ENCODE measurements around the gene C16orf95. TPM values are rescaled to one million over a fixed set of nuclear protein-coding genes. Genes with fewer than 3 reads are reported as not detected.

The C16orf95 gene
- polyA plus RNA-seq, 1 donor from 2014 or later, result 5.9 TPM

DNA sequence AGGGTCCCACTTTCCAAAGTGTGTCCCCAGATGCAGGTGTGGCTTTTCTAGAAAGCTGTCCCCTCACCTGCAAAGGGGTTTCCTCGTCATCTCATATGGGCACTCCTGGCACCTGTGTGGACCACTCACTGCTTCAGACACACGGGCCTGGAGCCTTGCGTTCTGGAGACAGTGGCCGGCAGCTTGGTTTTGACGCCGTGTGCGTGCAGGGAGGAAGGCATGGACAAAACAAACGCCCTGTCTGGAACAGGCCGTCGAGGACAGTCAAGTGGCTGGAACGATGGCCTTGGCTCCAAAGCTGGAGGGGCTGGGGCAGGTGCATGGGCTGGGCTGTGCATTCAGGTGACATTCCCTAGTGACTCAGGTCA is 13.0 kb upstream of the C16orf95 start:
- H3F3A ChIP-seq (ENCODE audit: insufficient read depth, low read length, poor library complexity, severe bottlenecking), result no peaks in the 10 kb centered on the region
- no peaks in the 10 kb centered on the region for H3K27me3 ChIP-seq (ENCODE audit: insufficient read depth, low read depth, low read length)
- H3K9me3 ChIP-seq (ENCODE audit: low read length), result no peaks in the 10 kb centered on the region
- no peak for TF ChIP-seq SMC3 (conservative IDR thresholded peaks at IDR 0.05; ENCODE audit: poor library complexity)
- TF ChIP-seq, protein P1, sequence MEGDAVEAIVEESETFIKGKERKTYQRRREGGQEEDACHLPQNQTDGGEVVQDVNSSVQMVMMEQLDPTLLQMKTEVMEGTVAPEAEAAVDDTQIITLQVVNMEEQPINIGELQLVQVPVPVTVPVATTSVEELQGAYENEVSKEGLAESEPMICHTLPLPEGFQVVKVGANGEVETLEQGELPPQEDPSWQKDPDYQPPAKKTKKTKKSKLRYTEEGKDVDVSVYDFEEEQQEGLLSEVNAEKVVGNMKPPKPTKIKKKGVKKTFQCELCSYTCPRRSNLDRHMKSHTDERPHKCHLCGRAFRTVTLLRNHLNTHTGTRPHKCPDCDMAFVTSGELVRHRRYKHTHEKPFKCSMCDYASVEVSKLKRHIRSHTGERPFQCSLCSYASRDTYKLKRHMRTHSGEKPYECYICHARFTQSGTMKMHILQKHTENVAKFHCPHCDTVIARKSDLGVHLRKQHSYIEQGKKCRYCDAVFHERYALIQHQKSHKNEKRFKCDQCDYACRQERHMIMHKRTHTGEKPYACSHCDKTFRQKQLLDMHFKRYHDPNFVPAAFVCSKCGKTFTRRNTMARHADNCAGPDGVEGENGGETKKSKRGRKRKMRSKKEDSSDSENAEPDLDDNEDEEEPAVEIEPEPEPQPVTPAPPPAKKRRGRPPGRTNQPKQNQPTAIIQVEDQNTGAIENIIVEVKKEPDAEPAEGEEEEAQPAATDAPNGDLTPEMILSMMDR (IDR thresholded peaks at IDR 0.05; ENCODE audit: poor library complexity, severe bottlenecking), result no peak
- TF ChIP-seq EZH2 (IDR thresholded peaks at IDR 0.05; ENCODE audit: borderline replicate concordance, insufficient read depth, low read length, poor library complexity, severe bottlenecking), result no peak
- no peak for TF ChIP-seq POLR2AphosphoS5 (IDR thresholded peaks at IDR 0.05)
- TF ChIP-seq TAF1 (IDR thresholded peaks at IDR 0.05; ENCODE audit: low read depth), result no peak
- TF ChIP-seq MXI1 (conservative IDR thresholded peaks at IDR 0.05; ENCODE audit: poor library complexity, severe bottlenecking), result no peak
- no peak for TF ChIP-seq RAD21 (conservative IDR thresholded peaks at IDR 0.05)
- no peak for TF ChIP-seq EP300 (conservative IDR thresholded peaks at IDR 0.05; ENCODE audit: poor library complexity, severe bottlenecking)
- TF ChIP-seq, protein P2, sequence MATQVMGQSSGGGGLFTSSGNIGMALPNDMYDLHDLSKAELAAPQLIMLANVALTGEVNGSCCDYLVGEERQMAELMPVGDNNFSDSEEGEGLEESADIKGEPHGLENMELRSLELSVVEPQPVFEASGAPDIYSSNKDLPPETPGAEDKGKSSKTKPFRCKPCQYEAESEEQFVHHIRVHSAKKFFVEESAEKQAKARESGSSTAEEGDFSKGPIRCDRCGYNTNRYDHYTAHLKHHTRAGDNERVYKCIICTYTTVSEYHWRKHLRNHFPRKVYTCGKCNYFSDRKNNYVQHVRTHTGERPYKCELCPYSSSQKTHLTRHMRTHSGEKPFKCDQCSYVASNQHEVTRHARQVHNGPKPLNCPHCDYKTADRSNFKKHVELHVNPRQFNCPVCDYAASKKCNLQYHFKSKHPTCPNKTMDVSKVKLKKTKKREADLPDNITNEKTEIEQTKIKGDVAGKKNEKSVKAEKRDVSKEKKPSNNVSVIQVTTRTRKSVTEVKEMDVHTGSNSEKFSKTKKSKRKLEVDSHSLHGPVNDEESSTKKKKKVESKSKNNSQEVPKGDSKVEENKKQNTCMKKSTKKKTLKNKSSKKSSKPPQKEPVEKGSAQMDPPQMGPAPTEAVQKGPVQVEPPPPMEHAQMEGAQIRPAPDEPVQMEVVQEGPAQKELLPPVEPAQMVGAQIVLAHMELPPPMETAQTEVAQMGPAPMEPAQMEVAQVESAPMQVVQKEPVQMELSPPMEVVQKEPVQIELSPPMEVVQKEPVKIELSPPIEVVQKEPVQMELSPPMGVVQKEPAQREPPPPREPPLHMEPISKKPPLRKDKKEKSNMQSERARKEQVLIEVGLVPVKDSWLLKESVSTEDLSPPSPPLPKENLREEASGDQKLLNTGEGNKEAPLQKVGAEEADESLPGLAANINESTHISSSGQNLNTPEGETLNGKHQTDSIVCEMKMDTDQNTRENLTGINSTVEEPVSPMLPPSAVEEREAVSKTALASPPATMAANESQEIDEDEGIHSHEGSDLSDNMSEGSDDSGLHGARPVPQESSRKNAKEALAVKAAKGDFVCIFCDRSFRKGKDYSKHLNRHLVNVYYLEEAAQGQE (IDR thresholded peaks at IDR 0.05; ENCODE audit: borderline replicate concordance), result no peak
- H3K4me2 ChIP-seq (ENCODE audit: low read length), result no peak overlapping the region
- no peak overlapping the region for H3K9ac ChIP-seq (ENCODE audit: low read length)
- H3K27ac ChIP-seq (ENCODE audit: low read length), result no peak overlapping the region
- H3K36me3 ChIP-seq (ENCODE audit: insufficient read depth, low read length), result no peaks in the 10 kb centered on the region
- no peak overlapping the region for H3K4me3 ChIP-seq (ENCODE audit: low read length)
- no peaks in the 10 kb centered on the region for H3K79me2 ChIP-seq (replicated peaks; ENCODE audit: insufficient read depth, low read length)
- H3K9me2 ChIP-seq (ENCODE audit: insufficient read depth, low read length), result no peaks in the 10 kb centered on the region
- no peak overlapping the region for H2AFZ ChIP-seq (ENCODE audit: low read depth, low read length)
- no peaks in the 10 kb centered on the region for H4K20me1 ChIP-seq (ENCODE audit: insufficient read depth)

DNA sequence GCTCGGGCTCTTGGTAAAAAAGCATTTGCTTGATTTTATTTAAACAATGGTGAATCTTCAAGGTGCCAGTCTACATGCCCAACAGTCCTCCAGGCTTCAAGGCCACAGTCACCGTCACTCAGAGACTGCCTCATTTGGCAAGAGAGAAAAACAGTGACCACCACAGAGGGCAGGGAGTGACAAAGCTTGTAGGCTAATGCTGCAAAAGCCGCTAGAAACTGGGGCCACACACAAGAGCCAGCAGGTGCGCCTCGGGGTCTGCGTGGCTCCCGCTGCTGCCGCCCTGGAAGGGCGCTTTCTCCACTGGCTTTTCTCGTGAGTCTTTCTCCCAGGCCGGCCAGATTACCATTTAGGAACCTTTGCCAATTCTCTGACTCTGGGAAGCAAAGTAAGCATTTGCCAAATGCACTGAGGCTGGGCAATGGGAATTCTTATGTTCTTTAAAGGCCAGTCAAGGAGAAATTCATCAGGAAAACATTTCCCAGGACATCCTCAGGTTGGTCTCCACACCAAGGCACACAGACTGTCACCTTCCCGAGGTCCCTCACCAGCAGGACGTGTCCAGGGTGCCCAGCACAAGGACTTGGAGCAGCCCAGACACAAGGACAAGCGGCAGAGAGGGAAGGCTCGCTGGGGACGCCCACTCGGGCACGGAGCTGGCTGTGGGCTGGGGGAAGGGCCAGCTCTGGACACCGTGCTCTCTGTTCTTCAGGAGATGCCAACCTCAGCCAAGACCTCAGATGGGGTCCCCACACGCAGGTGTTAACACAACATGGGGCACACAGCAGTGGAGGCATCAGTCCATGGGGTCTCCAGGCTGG is 12.5 kb upstream of the C16orf95 start:
- Histone ChIP-seq H3K36me3 (ENCODE audit: insufficient read depth, low read length) (no peaks in the 10 kb centered on the region), H3K79me2 (replicated peaks; ENCODE audit: insufficient read depth, low read length) (no peaks in the 10 kb centered on the region), H3K4me3 (ENCODE audit: low read length) (no peak overlapping the region), H3K27me3 (ENCODE audit: insufficient read depth, low read depth, low read length) (no peaks in the 10 kb centered on the region), H3K4me2 (ENCODE audit: low read length) (no peak overlapping the region), H3F3A (ENCODE audit: insufficient read depth, low read length, poor library complexity, severe bottlenecking) (no peaks in the 10 kb centered on the region), H3K9ac (ENCODE audit: low read length) (no peak overlapping the region), H3K27ac (ENCODE audit: low read length) (no peak overlapping the region), H4K20me1 (ENCODE audit: insufficient read depth) (no peaks in the 10 kb centered on the region), H2AFZ (ENCODE audit: low read depth, low read length) (no peak overlapping the region), H3K9me3 (ENCODE audit: low read length) (no peaks in the 10 kb centered on the region), H3K9me2 (ENCODE audit: insufficient read depth, low read length) (no peaks in the 10 kb centered on the region)
- TF ChIP-seq RAD21 (conservative IDR thresholded peaks at IDR 0.05) (no peak), EZH2 (IDR thresholded peaks at IDR 0.05; ENCODE audit: borderline replicate concordance, insufficient read depth, low read length, poor library complexity, severe bottlenecking) (no peak), MXI1 (conservative IDR thresholded peaks at IDR 0.05; ENCODE audit: poor library complexity, severe bottlenecking) (no peak), EP300 (conservative IDR thresholded peaks at IDR 0.05; ENCODE audit: poor library complexity, severe bottlenecking) (no peak), POLR2AphosphoS5 (IDR thresholded peaks at IDR 0.05) (no peak), TAF1 (IDR thresholded peaks at IDR 0.05; ENCODE audit: low read depth) (no peak), SMC3 (conservative IDR thresholded peaks at IDR 0.05; ENCODE audit: poor library complexity) (no peak)
- TF ChIP-seq, protein P2 (IDR thresholded peaks at IDR 0.05; ENCODE audit: borderline replicate concordance), result no peak
- TF ChIP-seq, protein P1 (IDR thresholded peaks at IDR 0.05; ENCODE audit: poor library complexity, severe bottlenecking), result no peak

Measured in neural cell (in vitro differentiated cells).